ENCODE data around the gene TBX15. TPM values are rescaled to one million over a fixed set of nuclear protein-coding genes. Genes with fewer than 3 reads are reported as not detected.

Gene TBX15
- total RNA-seq, 1 experiment from 2014 or later, result 0.09 TPM

DNA sequence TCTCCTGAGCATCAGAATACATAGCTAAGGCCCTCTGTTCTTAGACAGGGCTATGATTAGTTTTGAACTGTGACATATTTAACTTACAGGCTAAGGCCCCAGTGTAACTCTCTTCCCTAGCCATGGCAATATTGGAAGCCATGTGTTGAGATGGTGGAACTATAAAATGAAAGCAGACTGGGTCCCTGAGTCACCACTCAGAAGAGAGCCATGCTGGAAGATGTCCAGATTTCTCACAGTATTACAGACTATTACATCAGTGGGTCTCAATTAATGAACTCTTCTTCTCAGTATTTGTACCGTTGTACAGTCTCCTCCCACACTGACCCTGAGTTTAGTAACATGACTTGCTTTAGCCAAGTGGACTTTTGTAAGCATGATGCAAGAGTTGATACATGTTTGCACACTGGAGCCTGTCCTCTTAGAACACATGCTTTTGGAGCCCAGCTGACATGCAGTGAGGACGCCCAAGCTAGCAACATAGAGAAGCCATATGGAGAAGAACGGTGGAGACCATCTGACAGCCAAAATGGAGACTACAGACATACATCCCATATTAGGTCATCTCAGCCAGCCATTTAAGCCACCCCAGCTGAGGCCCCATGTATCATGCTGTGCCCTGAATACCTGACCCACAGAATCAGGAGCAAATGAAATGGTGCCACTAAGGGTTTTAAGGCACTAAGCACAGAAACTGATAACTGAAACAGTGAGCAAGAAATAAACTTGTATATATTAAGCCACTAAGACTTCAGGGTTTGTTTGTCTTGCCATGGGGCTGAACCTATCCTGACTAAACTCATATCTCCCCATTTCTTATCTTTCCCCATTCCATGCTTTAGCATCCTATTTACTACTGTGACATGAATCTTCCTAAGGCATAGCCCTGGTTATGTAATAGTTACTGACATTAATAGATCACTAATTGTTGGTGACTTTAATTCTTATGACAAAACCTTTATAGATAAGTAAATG lies 24.4 kb downstream of the TBX15 start:
- peaks cover 11% of the 10 kb centered on the region for H3K36me3 Mint-ChIP-seq (ENCODE audit: insufficient read depth, unreplicated experiment)
- TF ChIP-seq, protein P1, sequence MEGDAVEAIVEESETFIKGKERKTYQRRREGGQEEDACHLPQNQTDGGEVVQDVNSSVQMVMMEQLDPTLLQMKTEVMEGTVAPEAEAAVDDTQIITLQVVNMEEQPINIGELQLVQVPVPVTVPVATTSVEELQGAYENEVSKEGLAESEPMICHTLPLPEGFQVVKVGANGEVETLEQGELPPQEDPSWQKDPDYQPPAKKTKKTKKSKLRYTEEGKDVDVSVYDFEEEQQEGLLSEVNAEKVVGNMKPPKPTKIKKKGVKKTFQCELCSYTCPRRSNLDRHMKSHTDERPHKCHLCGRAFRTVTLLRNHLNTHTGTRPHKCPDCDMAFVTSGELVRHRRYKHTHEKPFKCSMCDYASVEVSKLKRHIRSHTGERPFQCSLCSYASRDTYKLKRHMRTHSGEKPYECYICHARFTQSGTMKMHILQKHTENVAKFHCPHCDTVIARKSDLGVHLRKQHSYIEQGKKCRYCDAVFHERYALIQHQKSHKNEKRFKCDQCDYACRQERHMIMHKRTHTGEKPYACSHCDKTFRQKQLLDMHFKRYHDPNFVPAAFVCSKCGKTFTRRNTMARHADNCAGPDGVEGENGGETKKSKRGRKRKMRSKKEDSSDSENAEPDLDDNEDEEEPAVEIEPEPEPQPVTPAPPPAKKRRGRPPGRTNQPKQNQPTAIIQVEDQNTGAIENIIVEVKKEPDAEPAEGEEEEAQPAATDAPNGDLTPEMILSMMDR (IDR thresholded peaks at IDR 0.05; ENCODE audit: unreplicated experiment), result no peak
- H3K27ac Mint-ChIP-seq (ENCODE audit: low read depth, unreplicated experiment), result peak overlapping the region; percentile 46
- ChIA-PET CTCF (no interaction called here), POLR2A (no interaction called here)
- no peaks in the 10 kb centered on the region for H3K27me3 Mint-ChIP-seq (ENCODE audit: insufficient read depth, unreplicated experiment)
- intact Hi-C loops (cut with micrococcal nuclease), result loop anchor here (1.0 to 5.0 kb wide), 2 partner anchors 39 to 177 kb away; partner anchors contain the start of gene WARS2
- H3K4me3 Mint-ChIP-seq (ENCODE audit: unreplicated experiment), result no peak overlapping the region
- H3K9me3 Mint-ChIP-seq (ENCODE audit: unreplicated experiment), result no peaks in the 10 kb centered on the region
- H3K4me1 Mint-ChIP-seq (ENCODE audit: insufficient read depth, unreplicated experiment), result peaks cover 22% of the 10 kb centered on the region
- DNase-seq (ENCODE audit: unreplicated experiment), result peak; percentile 85
- BruUV-seq (replicated peaks), result TSS peak; percentile 99

DNA sequence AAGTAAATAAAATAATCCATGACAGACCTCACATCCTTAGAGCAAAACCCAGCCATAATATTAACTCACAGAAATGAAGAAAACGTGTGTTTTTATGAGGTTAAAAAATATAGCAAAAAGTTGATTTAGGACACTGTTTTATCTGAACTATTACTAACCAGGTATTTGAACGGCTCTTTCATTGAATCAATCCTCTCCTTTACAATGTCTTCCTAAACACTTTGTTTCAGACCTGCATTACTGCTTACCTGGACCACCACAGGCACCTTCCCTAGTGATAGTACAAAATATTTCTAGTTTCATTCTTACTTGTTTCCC lies 25.0 kb downstream of the TBX15 start:
- Mint-ChIP-seq H3K27ac (ENCODE audit: low read depth, unreplicated experiment) (peak overlapping the region; percentile 46), H3K9me3 (ENCODE audit: unreplicated experiment) (no peaks in the 10 kb centered on the region), H3K27me3 (ENCODE audit: insufficient read depth, unreplicated experiment) (no peaks in the 10 kb centered on the region), H3K4me1 (ENCODE audit: insufficient read depth, unreplicated experiment) (peaks cover 24% of the 10 kb centered on the region), H3K4me3 (ENCODE audit: unreplicated experiment) (no peak overlapping the region), H3K36me3 (ENCODE audit: insufficient read depth, unreplicated experiment) (peaks cover 11% of the 10 kb centered on the region)
- intact Hi-C loops (cut with micrococcal nuclease), result loop anchor here (1.0 to 5.0 kb wide), 2 partner anchors 39 to 177 kb away; partner anchors contain the start of gene WARS2
- no peak for DNase-seq (ENCODE audit: unreplicated experiment)
- BruUV-seq (replicated peaks), result TSS peak; percentile 95
- ChIA-PET POLR2A (no interaction called here), CTCF (no interaction called here)
- TF ChIP-seq, protein P1 (IDR thresholded peaks at IDR 0.05; ENCODE audit: unreplicated experiment), result no peak

DNA sequence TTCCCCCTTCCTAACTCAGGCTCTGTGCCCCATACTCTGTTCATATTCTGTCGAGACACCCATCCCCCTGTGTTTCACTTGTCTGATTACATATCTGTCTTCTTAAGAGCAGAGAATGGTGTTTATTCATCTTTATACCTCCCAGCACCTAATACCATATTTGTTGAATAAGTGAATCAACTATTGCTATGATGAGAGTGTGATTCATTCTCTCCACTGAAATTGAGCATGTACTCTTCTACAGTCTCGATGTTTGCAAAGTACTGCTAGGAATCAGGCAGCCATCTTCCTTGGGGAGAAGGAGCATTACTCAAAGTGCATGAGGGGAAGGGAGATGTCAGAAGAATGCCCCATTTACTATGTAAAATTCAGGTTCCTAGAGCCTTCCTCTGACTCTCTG lies 27.0 kb downstream of the TBX15 start:
- peaks cover 24% of the 10 kb centered on the region for H3K4me1 Mint-ChIP-seq (ENCODE audit: insufficient read depth, unreplicated experiment)
- no peak for DNase-seq (ENCODE audit: unreplicated experiment)
- POLR2A ChIA-PET, result interaction anchor here (0.8 kb wide), 1 partner anchor 26 kb away, joined by 3 read pairs; no protein-coding TSS in a partner anchor
- peaks cover 6% of the 10 kb centered on the region for H3K36me3 Mint-ChIP-seq (ENCODE audit: insufficient read depth, unreplicated experiment)
- CTCF ChIA-PET, result no interaction called here
- TF ChIP-seq, protein P1 (IDR thresholded peaks at IDR 0.05; ENCODE audit: unreplicated experiment), result no peak
- H3K27ac Mint-ChIP-seq (ENCODE audit: low read depth, unreplicated experiment), result no peak overlapping the region
- H3K9me3 Mint-ChIP-seq (ENCODE audit: unreplicated experiment), result no peaks in the 10 kb centered on the region
- H3K4me3 Mint-ChIP-seq (ENCODE audit: unreplicated experiment), result no peak overlapping the region
- BruUV-seq (replicated peaks), result no TSS peak
- intact Hi-C loops (cut with micrococcal nuclease), result loop anchor here (5.0 kb wide), 1 partner anchor 41 kb away; no protein-coding TSS in a partner anchor
- H3K27me3 Mint-ChIP-seq (ENCODE audit: insufficient read depth, unreplicated experiment), result no peaks in the 10 kb centered on the region

DNA sequence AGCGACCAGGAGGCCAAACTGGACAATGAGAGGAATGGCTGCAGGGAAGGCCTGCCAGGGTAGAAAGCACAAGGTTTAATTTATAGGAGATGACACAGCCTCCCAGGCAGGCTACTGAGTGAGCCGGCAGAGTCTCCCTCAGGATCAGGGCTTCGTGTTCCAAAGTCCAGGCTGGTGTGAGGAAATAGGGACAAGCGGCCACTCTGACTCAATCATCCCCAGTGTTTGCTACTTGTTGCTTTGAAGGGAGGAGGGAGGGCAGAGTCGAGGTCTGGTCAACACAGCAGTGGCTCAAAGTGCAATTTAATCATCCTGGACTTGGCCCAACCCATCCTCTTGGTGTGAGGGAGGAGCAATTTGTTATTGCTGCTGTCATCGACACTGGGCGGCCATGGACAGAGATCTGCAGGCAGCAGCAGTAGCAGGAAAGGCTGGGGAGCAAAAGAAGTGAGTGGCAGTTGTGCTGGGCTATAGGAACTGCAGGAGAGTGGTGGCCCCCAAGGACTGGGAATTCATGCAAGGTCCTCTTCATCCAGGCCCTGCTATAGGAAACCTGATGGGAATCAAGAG lies 27.5 kb downstream of the TBX15 start:
- intact Hi-C loops (cut with micrococcal nuclease), result loop anchor here (5.0 kb wide), 1 partner anchor 42 kb away; no protein-coding TSS in a partner anchor
- Mint-ChIP-seq H3K27ac (ENCODE audit: low read depth, unreplicated experiment) (no peak overlapping the region), H3K36me3 (ENCODE audit: insufficient read depth, unreplicated experiment) (peaks cover 6% of the 10 kb centered on the region)

More for the DNA sequence above, 27.5 kb downstream of the TBX15 start:
- no peak overlapping the region for H3K4me3 Mint-ChIP-seq (ENCODE audit: unreplicated experiment)
- no peaks in the 10 kb centered on the region for H3K27me3 Mint-ChIP-seq (ENCODE audit: insufficient read depth, unreplicated experiment)
- H3K4me1 Mint-ChIP-seq (ENCODE audit: insufficient read depth, unreplicated experiment), result peaks cover 24% of the 10 kb centered on the region
- POLR2A ChIA-PET, result no interaction called here
- no TSS peak for BruUV-seq (replicated peaks)
- TF ChIP-seq, protein P1 (IDR thresholded peaks at IDR 0.05; ENCODE audit: unreplicated experiment), result no peak
- DNase-seq (ENCODE audit: unreplicated experiment), result peak; percentile 65
- CTCF ChIA-PET, result no interaction called here
- H3K9me3 Mint-ChIP-seq (ENCODE audit: unreplicated experiment), result no peaks in the 10 kb centered on the region
